GOT3 (cell line): Measurements from ENCODE around the gene AGBL4.
"Not testable (repeated sequence)": the region's sequence is repeated elsewhere in the genome, so short reads cannot be mapped to it uniquely, and the experiment has no call there.

ENCODE experiments used
- DNase-seq: peaks from one replicate; lab custom pipeline; 2025; ENCODE audit warnings: mixed read lengths; lab: John Stamatoyannopoulos, UW

Gene AGBL4

GRCh38 chr1:49306507-49307070 is 717.2 kb downstream of the AGBL4 start:
- DNase-seq: no peak

GRCh38 chr1:49302400-49302799 is 721.4 kb downstream of the AGBL4 start:
- DNase-seq: not testable (repeated sequence)

GRCh38 chr1:49298304-49298703 is 725.5 kb downstream of the AGBL4 start:
- DNase-seq: no peak

GRCh38 chr1:49297783-49298182 is 726.0 kb downstream of the AGBL4 start:
- no peak for DNase-seq

- DNase-seq: no peak
These were observed 729.2 kb downstream of the AGBL4 start for GRCh38 chr1:49294539-49294938.

- no peak for DNase-seq
These were observed 730.7 kb downstream of the AGBL4 start for GRCh38 chr1:49293016-49293415.

GRCh38 chr1:49257211-49258049 is 766.3 kb downstream of the AGBL4 start:
- not testable (repeated sequence) for DNase-seq

- DNase-seq: no peak
These were observed 770.8 kb downstream of the AGBL4 start for GRCh38 chr1:49252917-49253316.

GRCh38 chr1:49251019-49251784 is 772.6 kb downstream of the AGBL4 start:
- DNase-seq: no peak

GRCh38 chr1:49240709-49241221 is 783.0 kb downstream of the AGBL4 start:
- DNase-seq: no peak

- no peak for DNase-seq
These were observed 788.8 kb downstream of the AGBL4 start for GRCh38 chr1:49234988-49235387.

- DNase-seq: no peak
These were observed 794.2 kb downstream of the AGBL4 start for GRCh38 chr1:49229555-49229954.

GRCh38 chr1:49226758-49227157 is 797.0 kb downstream of the AGBL4 start:
- DNase-seq: no peak

GRCh38 chr1:49225464-49225863 is 798.3 kb downstream of the AGBL4 start:
- no peak for DNase-seq

- DNase-seq: no peak
These were observed 810.5 kb downstream of the AGBL4 start for GRCh38 chr1:49213301-49213700.

GRCh38 chr1:49208712-49209111 is 815.0 kb downstream of the AGBL4 start:
- DNase-seq: no peak

GRCh38 chr1:49204720-49205119 is 819.0 kb downstream of the AGBL4 start:
- DNase-seq: no peak

- DNase-seq: no peak
These were observed 823.0 kb downstream of the AGBL4 start for GRCh38 chr1:49200738-49201137.

GRCh38 chr1:49199564-49199963 is 824.2 kb downstream of the AGBL4 start:
- DNase-seq: no peak

GRCh38 chr1:49197081-49197480 is 826.7 kb downstream of the AGBL4 start:
- DNase-seq: no peak

- DNase-seq: no peak
These were observed 833.6 kb downstream of the AGBL4 start for GRCh38 chr1:49190138-49190537.

- DNase-seq: no peak
These were observed 836.7 kb downstream of the AGBL4 start for GRCh38 chr1:49187056-49187455.
